H9 (cell line): ENCODE results near the gene ASB10. TPM values are rescaled to one million over a fixed set of nuclear protein-coding genes. Genes with fewer than 3 reads are reported as not detected.

ENCODE experiments used
- DNase-seq: peaks from one replicate; pipeline ENCODE4 v3.0.0-alpha.2; 2017
- H2AFZ ChIP-seq: one replicate; pipeline ENCODE4 v1.6.1; 2013; ENCODE audit warnings: mild to moderate bottlenecking, low read length, control low read depth, moderate library complexity
- H2AK5ac ChIP-seq: 2 replicates; pipeline ENCODE4 v1.6.1; 2013; ENCODE audit warnings: low read length, control low read depth, mixed read lengths; ENCODE audit not compliant: insufficient read length
- H2BK120ac ChIP-seq: one replicate; pipeline ENCODE4 v1.6.1; 2013; ENCODE audit warnings: low read depth, mild to moderate bottlenecking, low read length, control low read depth, inconsistent platforms; ENCODE audit not compliant: poor library complexity, severe bottlenecking
- H2BK12ac ChIP-seq: 2 replicates; pipeline ENCODE4 v1.6.1; 2013; ENCODE audit warnings: low read length, control low read depth, mixed read lengths, low read depth; ENCODE audit not compliant: insufficient read length
- H2BK15ac ChIP-seq: 2 replicates; pipeline ENCODE4 v1.6.1; 2013; ENCODE audit warnings: low read depth, low read length, control low read depth
- H2BK20ac ChIP-seq: one replicate; pipeline ENCODE4 v1.6.1; 2013; ENCODE audit warnings: low read depth, mild to moderate bottlenecking, low read length, control low read depth, inconsistent platforms; ENCODE audit not compliant: poor library complexity, severe bottlenecking
- H2BK5ac ChIP-seq: 2 replicates; pipeline ENCODE4 v1.6.1; 2013; ENCODE audit warnings: low read length, control low read depth, mixed read lengths; ENCODE audit not compliant: insufficient read length
- H3K14ac ChIP-seq: 2 replicates; pipeline ENCODE4 v1.6.1; 2013; ENCODE audit warnings: low read length, control low read depth; ENCODE audit not compliant: insufficient read depth
- H3K18ac ChIP-seq: 2 replicates; pipeline ENCODE4 v1.6.1; 2013; ENCODE audit warnings: low read depth, mild to moderate bottlenecking, mixed read lengths, low read length, control low read depth; ENCODE audit not compliant: insufficient read length
- H3K23ac ChIP-seq: 2 replicates; pipeline ENCODE4 v1.6.1; 2013; ENCODE audit warnings: low read length, control low read depth, mixed read lengths, low read depth; ENCODE audit not compliant: insufficient read length
- H3K23me2 ChIP-seq: 2 replicates; pipeline ENCODE4 v1.6.1; 2013; ENCODE audit warnings: low read depth, mild to moderate bottlenecking, mixed read lengths, low read length, control low read depth; ENCODE audit not compliant: insufficient read length, poor library complexity, severe bottlenecking
- H3K27ac ChIP-seq: 2 replicates; pipeline ENCODE4 v1.5.1; 2013; ENCODE audit warnings: low read length, control low read depth, mixed read lengths, low read depth; ENCODE audit not compliant: insufficient read length
- H3K27me3 ChIP-seq: 2 replicates; pipeline ENCODE4 v1.6.1; 2013; ENCODE audit warnings: low read length, control low read depth, inconsistent platforms; ENCODE audit not compliant: insufficient read depth
- H3K4ac ChIP-seq: 2 replicates; pipeline ENCODE4 v1.6.1; 2013; ENCODE audit warnings: low read depth, mild to moderate bottlenecking, control low read depth, inconsistent platforms, low read length, moderate library complexity
- H3K4me1 ChIP-seq: 2 replicates; pipeline ENCODE4 v1.6.1; 2013; ENCODE audit warnings: low read length, control low read depth, inconsistent platforms; ENCODE audit not compliant: insufficient read depth
- H3K4me2 ChIP-seq: 2 replicates; pipeline ENCODE4 v1.6.1; 2013; ENCODE audit warnings: low read length, control low read depth, mixed read lengths; ENCODE audit not compliant: insufficient read length, insufficient read depth
- H3K56ac ChIP-seq: 2 replicates; pipeline ENCODE4 v1.6.1; 2013; ENCODE audit warnings: low read depth, mild to moderate bottlenecking, mixed read lengths, low read length, control low read depth; ENCODE audit not compliant: insufficient read length
- H3K79me1 ChIP-seq: 2 replicates; pipeline ENCODE4 v1.6.1; 2013; ENCODE audit warnings: low read depth, mild to moderate bottlenecking, moderate library complexity, low read length, control low read depth, inconsistent platforms; ENCODE audit not compliant: insufficient read depth, poor library complexity, severe bottlenecking
- H3K79me2 ChIP-seq: 2 replicates; pipeline ENCODE4 v1.6.1; 2013; ENCODE audit warnings: low read length, control low read depth, inconsistent platforms; ENCODE audit not compliant: insufficient read depth
- H3K9ac ChIP-seq: 2 replicates; pipeline ENCODE4 v1.6.1; 2013; ENCODE audit warnings: low read length, control low read depth, mixed read lengths; ENCODE audit not compliant: insufficient read length; ENCODE audit errors: extremely low read depth
- H3K9me3 ChIP-seq: one replicate; pipeline ENCODE4 v1.6.1; 2013; ENCODE audit warnings: low read depth, low read length, inconsistent platforms; ENCODE audit not compliant: control insufficient read depth
- H3T11ph ChIP-seq: one replicate; pipeline ENCODE4 v1.6.1; 2013; ENCODE audit warnings: mild to moderate bottlenecking, low read length, control low read depth, inconsistent platforms
- H4K20me1 ChIP-seq: one replicate; pipeline ENCODE4 v1.6.1; 2013; ENCODE audit not compliant: control insufficient read depth, insufficient read length, insufficient read depth
- H4K5ac ChIP-seq: 2 replicates; pipeline ENCODE4 v1.6.1; 2013; ENCODE audit warnings: low read depth, mild to moderate bottlenecking, mixed read lengths, low read length, control low read depth; ENCODE audit not compliant: insufficient read length
- H4K8ac ChIP-seq: replicated peaks from 2 replicates; pipeline ENCODE4 v1.6.1; 2013; ENCODE audit warnings: low read length, control low read depth, mixed read lengths, low read depth; ENCODE audit not compliant: insufficient read length
- H4K91ac ChIP-seq: 2 replicates; pipeline ENCODE4 v1.6.1; 2013; ENCODE audit warnings: low read depth, mild to moderate bottlenecking, moderate library complexity, mixed read lengths, low read length, control low read depth; ENCODE audit not compliant: insufficient read length
- H3K27ac Mint-ChIP-seq, 3 experiments: 2 replicates in 2 of 3; 3 replicates in 1 of 3; pipeline ENCODE4 v1.8.0; 2020 to 2021; ENCODE audit warnings: mixed read lengths in 3 of 3, mild to moderate bottlenecking in 1 of 3, moderate library complexity in 1 of 3
- H3K27me3 Mint-ChIP-seq: 2 replicates; pipeline ENCODE4 v1.8.0; 2021; ENCODE audit warnings: low read depth, mild to moderate bottlenecking, moderate library complexity, mixed read lengths
- H3K36me3 Mint-ChIP-seq, 3 experiments: 2 replicates in 2 of 3; 3 replicates in 1 of 3; pipeline ENCODE4 v1.8.0; 2020 to 2021; ENCODE audit warnings: low read depth in 3 of 3, mixed read lengths in 3 of 3; ENCODE audit not compliant: insufficient read depth in 1 of 3
- H3K4me1 Mint-ChIP-seq, 2 experiments: 2 replicates each; pipeline ENCODE4 v1.8.0; 2020; ENCODE audit warnings: mixed read lengths in 2 of 2
- H3K4me3 Mint-ChIP-seq, 2 experiments: 2 replicates in 1 of 2; 3 replicates in 1 of 2; pipeline ENCODE4 v1.8.0; 2020 to 2021; ENCODE audit warnings: mild to moderate bottlenecking in 2 of 2, mixed read lengths in 2 of 2, moderate library complexity in 1 of 2
- H3K9me3 Mint-ChIP-seq, 2 experiments: 2 replicates in 1 of 2; 3 replicates in 1 of 2; pipeline ENCODE4 v1.8.0; 2020; ENCODE audit warnings: mild to moderate bottlenecking in 2 of 2, mixed read lengths in 2 of 2, moderate library complexity in 1 of 2
- WGBS: extraction: QIAGEN DNeasy Blood & Tissue Kit; methylation state at CpG from one replicate; pipeline ENCODE4 v1.1.7; 2013; ENCODE audit warnings: missing lambda C conversion rate, low lambda C conversion rate, mixed read lengths; ENCODE audit not compliant: insufficient read length; ENCODE audit errors: extremely low coverage; 5-methylcytosine and 5-hydroxymethylcytosine counted together
- total RNA-seq: library from RNA; stranded (reverse); gene quantifications from 2 replicates; pipeline ENCODE4 v1.2.1, GENCODE V29; 2021
- TF ChIP-seq, protein P1 (sequence below): fragments of 200-600 bp; sonication (generic); conservative IDR thresholded peaks from 3 replicates; pipeline ENCODE4 v1.8.0; 2021; ENCODE audit warnings: antibody characterized with exemption, mild to moderate bottlenecking

Gene ASB10
- total RNA-seq, 1 experiment from 2014 or later, result not detected

GRCh38 chr7:151167197-151167961 is 19.7 kb downstream of the ASB10 start, which contains the start of gene GBX1:
TSS of gene GBX1 (minus strand) at chr7:151167694. CDS start at chr7:151167548, 146 bp downstream.
- Histone ChIP-seq H4K5ac (no peak within 1 kb of the TSS), H2BK120ac (no peak within 1 kb of the TSS), H2BK15ac (no peak within 1 kb of the TSS; the same call in 1 of the 2 replicates), H2AFZ (no peak within 1 kb of the TSS), H3K23me2 (peaks cover 10% of the 10 kb centered on the region), H3K4me1 (no peaks in the 10 kb centered on the region), H4K8ac (no peak within 1 kb of the TSS), H3K56ac (no peak within 1 kb of the TSS), H3K9me3 (no peaks in the 10 kb centered on the region), H3K79me1 (no peaks in the 10 kb centered on the region), H2AK5ac (no peak within 1 kb of the TSS), H3K23ac (no peak within 1 kb of the TSS), H3K9ac (no peak within 1 kb of the TSS), H4K91ac (no peak within 1 kb of the TSS), H3T11ph (no peak within 1 kb of the TSS), H3K79me2 (no peaks in the 10 kb centered on the region), H3K4ac (no peak within 1 kb of the TSS), H4K20me1 (no peaks in the 10 kb centered on the region), H3K14ac (peak within 1 kb of the TSS; percentile 41; the same call in 1 of the 2 replicates), H2BK12ac (no peak within 1 kb of the TSS), H3K27me3 (peaks cover 45% of the 10 kb centered on the region), H2BK5ac (no peak within 1 kb of the TSS), H3K18ac (no peak within 1 kb of the TSS), H2BK20ac (no peak within 1 kb of the TSS), H3K4me2 (peak within 1 kb of the TSS; percentile 25), H3K27ac (no peak within 1 kb of the TSS)
- Mint-ChIP-seq H3K4me3 (peak within 1 kb of the TSS; percentile 52 to 80), H3K9me3 (peaks cover 3 to 5% of the 10 kb centered on the region in 2 experiments; a peak in 3 of 5 replicates), H3K4me1 (peaks cover 8 to 16% of the 10 kb centered on the region in 2 experiments; a peak in 3 of 4 replicates), H3K27me3 (peaks cover 44% of the 10 kb centered on the region), H3K27ac (no peak within 1 kb of the TSS), H3K36me3 (no peaks in the 10 kb centered on the region; a peak in 2 of 7 replicates)
- DNase-seq, result peak; percentile 59
- TF ChIP-seq, protein P1, sequence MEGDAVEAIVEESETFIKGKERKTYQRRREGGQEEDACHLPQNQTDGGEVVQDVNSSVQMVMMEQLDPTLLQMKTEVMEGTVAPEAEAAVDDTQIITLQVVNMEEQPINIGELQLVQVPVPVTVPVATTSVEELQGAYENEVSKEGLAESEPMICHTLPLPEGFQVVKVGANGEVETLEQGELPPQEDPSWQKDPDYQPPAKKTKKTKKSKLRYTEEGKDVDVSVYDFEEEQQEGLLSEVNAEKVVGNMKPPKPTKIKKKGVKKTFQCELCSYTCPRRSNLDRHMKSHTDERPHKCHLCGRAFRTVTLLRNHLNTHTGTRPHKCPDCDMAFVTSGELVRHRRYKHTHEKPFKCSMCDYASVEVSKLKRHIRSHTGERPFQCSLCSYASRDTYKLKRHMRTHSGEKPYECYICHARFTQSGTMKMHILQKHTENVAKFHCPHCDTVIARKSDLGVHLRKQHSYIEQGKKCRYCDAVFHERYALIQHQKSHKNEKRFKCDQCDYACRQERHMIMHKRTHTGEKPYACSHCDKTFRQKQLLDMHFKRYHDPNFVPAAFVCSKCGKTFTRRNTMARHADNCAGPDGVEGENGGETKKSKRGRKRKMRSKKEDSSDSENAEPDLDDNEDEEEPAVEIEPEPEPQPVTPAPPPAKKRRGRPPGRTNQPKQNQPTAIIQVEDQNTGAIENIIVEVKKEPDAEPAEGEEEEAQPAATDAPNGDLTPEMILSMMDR, result no peak; the same call in 2 of the 3 replicates
- no CpG with 5 or more reads among the region's 101 CpGs for WGBS
